CD4-positive, CD25-positive, alpha-beta regulatory T cell (primary cell): ENCODE measurements around the gene KLF11. TPM values are rescaled to one million over a fixed set of nuclear protein-coding genes. Genes with fewer than 3 reads are reported as not detected.
A peak's percentile ranks its signal among the peaks of the same experiment; 100 is the strongest.

Experiments used
- ATAC-seq, 2 donors: fragments of 150-1000 bp; cut with Tn5 transposase; one replicate each; pipeline ENCODE4 v1.10.0; 2021; ENCODE audit warnings: low read depth in 2 of 2, moderate number of reproducible peaks in 2 of 2, moderate library complexity in 1 of 2
- DNase-seq, 3 donors: peaks; one replicate each; pipeline versions ENCODE4 v3.0.0 to v3.0.0-alpha.2; 2012 to 2022; ENCODE audit warnings: mixed read lengths in 1 of 3
- H3K27ac ChIP-seq: one replicate; pipeline ENCODE4 v1.7.0; 2013; ENCODE audit warnings: mild to moderate bottlenecking, low read length; ENCODE audit not compliant: insufficient read depth, poor library complexity, severe bottlenecking
- H3K27me3 ChIP-seq: one replicate; pipeline ENCODE4 v1.7.0; 2013; ENCODE audit warnings: low read length; ENCODE audit not compliant: control insufficient read depth, insufficient read depth
- H3K36me3 ChIP-seq: one replicate; pipeline ENCODE4 v1.7.0; 2013; ENCODE audit warnings: mild to moderate bottlenecking, low read length, moderate library complexity; ENCODE audit not compliant: control insufficient read depth, insufficient read depth
- H3K4me1 ChIP-seq: 2 replicates; pipeline ENCODE4 v1.7.0; 2013; ENCODE audit warnings: mild to moderate bottlenecking, low read length; ENCODE audit not compliant: insufficient read depth, control insufficient read depth, poor library complexity, severe bottlenecking
- H3K4me3 ChIP-seq: one replicate; pipeline ENCODE4 v1.7.0; 2013; ENCODE audit warnings: low read depth, mild to moderate bottlenecking, low read length, moderate library complexity
- H3K9me3 ChIP-seq, 2 experiments: 1 replicate in 1 of 2; 2 replicates in 1 of 2; pipeline ENCODE4 v1.7.0; 2013; ENCODE audit warnings: low read length in 2 of 2, mild to moderate bottlenecking in 1 of 2, moderate library complexity in 1 of 2; ENCODE audit not compliant: control insufficient read depth in 2 of 2
- H3K27ac Mint-ChIP-seq, 3 donors: one replicate each; pipeline ENCODE4 v1.8.0; 2020 to 2022; ENCODE audit warnings: mild to moderate bottlenecking in 3 of 3, mixed read lengths in 3 of 3, moderate library complexity in 2 of 3
- H3K27me3 Mint-ChIP-seq: one replicate; pipeline ENCODE4 v1.8.0; 2022; ENCODE audit warnings: mild to moderate bottlenecking, mixed read lengths
- H3K36me3 Mint-ChIP-seq: one replicate; pipeline ENCODE4 v1.8.0; 2020; ENCODE audit warnings: mixed read lengths
- H3K4me1 Mint-ChIP-seq, 4 donors: one replicate each; pipeline ENCODE4 v1.8.0; 2020 to 2022; ENCODE audit warnings: mixed read lengths in 4 of 4, mild to moderate bottlenecking in 1 of 4
- H3K4me3 Mint-ChIP-seq, 4 donors: one replicate each; pipeline ENCODE4 v1.8.0; 2020 to 2022; ENCODE audit warnings: mild to moderate bottlenecking in 4 of 4, mixed read lengths in 4 of 4, moderate library complexity in 3 of 4
- H3K9me3 Mint-ChIP-seq, 7 donors: one replicate each; pipeline ENCODE4 v1.8.0; 2020 to 2022; ENCODE audit warnings: mixed read lengths in 7 of 7, mild to moderate bottlenecking in 3 of 7, moderate library complexity in 2 of 7
- polyA plus RNA-seq, 4 donors: library from polyadenylated mRNA; unstranded; fragments of 300-500 nt; fragmentation: Illumina TruSeq; gene quantifications; one replicate each; pipeline ENCODE4 v1.2.3, GENCODE V29; 2021
- total RNA-seq: library from RNA; stranded (reverse); gene quantifications from one replicate; pipeline ENCODE4 v1.2.3, GENCODE V29; 2022

The KLF11 gene
- total and polyA plus RNA-seq, 5 donors from 2014 or later, result 5.9 to 38.9 (median 11.8) TPM

DNA sequence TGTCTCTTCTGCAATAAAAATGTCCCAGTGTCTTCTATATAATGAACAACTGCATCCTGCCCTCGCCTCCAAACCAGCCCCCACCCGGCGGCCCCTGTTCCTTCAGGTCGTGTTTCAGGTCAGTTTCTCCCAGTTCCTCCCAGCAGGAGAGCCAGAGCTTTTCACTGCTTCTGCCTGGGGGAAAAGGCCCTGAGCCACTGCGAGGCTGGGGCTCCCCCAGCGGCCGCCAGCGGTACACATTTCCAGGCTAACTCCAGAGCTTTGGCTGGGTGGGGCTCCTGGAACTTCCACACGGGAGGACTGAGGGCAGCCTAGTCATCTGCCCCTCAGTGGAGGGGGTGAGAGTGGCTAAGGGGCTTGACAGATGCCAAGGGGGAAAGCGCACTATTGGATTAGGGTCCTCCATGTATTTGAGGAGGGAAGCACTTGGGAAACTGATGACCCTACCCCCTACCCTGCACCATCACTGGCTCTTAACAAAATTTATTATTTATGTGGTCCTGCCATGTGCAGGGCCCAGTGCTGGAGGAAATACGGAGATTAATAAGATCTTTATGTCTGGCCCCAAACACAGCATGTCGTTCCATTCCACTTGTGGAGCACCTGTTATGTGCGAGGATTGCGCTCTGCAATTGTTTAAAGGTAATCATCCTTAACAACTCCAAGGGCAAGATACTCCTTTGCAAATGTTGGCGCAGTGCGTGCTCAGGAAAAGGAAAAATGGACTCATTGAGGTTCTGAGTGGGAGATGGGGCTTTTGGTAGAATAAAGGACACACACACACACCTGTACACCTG lies 54.2 kb downstream of the KLF11 start:
- ATAC-seq (peak; percentile 50 to 53), DNase-seq (no peak)
- no peak overlapping the region for H3K4me3 Mint-ChIP-seq
- peaks cover 3% of the 10 kb centered on the region for H3K36me3 Mint-ChIP-seq
- no peaks in the 10 kb centered on the region for H3K36me3 ChIP-seq
- peaks cover 0 to 2% of the 10 kb centered on the region in 2 experiments for H3K9me3 ChIP-seq
- H3K27ac ChIP-seq, result no peak overlapping the region
- no peaks in the 10 kb centered on the region for H3K4me1 ChIP-seq
- H3K27ac Mint-ChIP-seq, result no peak overlapping the region
- H3K9me3 Mint-ChIP-seq, result peaks cover 0 to 1% (median 0%) of the 10 kb centered on the region in 7 donors
- H3K27me3 ChIP-seq, result peaks cover 11% of the 10 kb centered on the region
- H3K27me3 Mint-ChIP-seq, result peaks cover 23% of the 10 kb centered on the region
- no peaks in the 10 kb centered on the region for H3K4me1 Mint-ChIP-seq
- H3K4me3 ChIP-seq, result no peak overlapping the region

DNA sequence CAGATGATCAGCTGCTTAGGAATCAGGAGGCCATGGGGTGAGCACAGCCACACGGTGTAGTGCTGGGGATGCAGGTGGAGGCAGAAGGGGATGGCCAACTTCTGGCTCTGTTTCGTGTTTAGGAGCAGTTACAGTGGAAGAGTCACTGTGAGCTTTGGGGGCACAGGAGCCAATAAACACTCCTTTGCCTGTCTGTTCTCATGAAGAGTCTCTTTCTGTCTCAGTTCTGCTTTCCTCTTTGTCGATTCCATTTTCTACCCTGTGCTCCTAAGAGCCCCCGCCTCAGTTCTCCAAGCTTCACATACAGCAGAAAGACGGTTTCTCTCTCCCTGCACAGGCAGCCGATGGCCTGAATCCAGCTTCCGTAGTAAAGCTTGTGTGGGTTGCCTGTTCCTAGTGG lies 58.1 kb downstream of the KLF11 start:
- no peak for ATAC-seq
- Histone ChIP-seq H3K4me3 (no peak overlapping the region), H3K27me3 (no peaks in the 10 kb centered on the region), H3K4me1 (no peaks in the 10 kb centered on the region), H3K9me3 (no peaks in the 10 kb centered on the region), H3K27ac (no peak overlapping the region), H3K36me3 (no peaks in the 10 kb centered on the region)
- H3K9me3 Mint-ChIP-seq, result peaks cover 0 to 3% (median 0%) of the 10 kb centered on the region in 7 donors
- H3K27ac Mint-ChIP-seq, result no peak overlapping the region
- no peaks in the 10 kb centered on the region for H3K27me3 Mint-ChIP-seq
- DNase-seq, result no peak
- H3K4me1 Mint-ChIP-seq, result peaks cover 0 to 4% (median 0%) of the 10 kb centered on the region in 4 donors
- H3K36me3 Mint-ChIP-seq, result peaks cover 3% of the 10 kb centered on the region
- no peak overlapping the region for H3K4me3 Mint-ChIP-seq

DNA sequence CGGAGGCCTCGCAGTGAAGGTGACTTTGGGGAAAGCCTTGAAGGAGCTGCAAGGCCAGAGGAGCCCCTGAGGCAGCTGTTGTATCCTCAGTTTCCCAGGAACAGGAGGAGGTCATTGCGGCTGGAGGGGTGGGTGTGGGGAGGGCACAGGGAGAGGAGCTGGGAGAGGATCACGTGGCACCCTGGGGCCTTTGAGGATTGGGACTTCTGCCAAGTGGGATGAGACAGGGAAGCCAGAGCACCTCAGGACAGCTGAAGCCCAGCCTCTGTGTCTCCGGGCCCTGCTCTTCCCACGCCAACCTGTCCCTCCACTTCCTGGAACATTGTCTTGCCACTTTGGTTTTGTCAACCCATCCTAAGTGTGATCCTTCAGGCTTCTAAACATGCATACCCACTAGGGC lies 59.8 kb downstream of the KLF11 start:
- H3K27ac ChIP-seq, result no peak overlapping the region
- ATAC-seq, result no peak
- Mint-ChIP-seq H3K36me3 (peaks cover 3% of the 10 kb centered on the region), H3K4me1 (peaks cover 0 to 4% (median 0%) of the 10 kb centered on the region in 4 donors), H3K9me3 (peaks cover 0 to 8% (median 3%) of the 10 kb centered on the region in 7 donors), H3K4me3 (no peak overlapping the region), H3K27ac (no peak overlapping the region), H3K27me3 (no peaks in the 10 kb centered on the region)
- no peaks in the 10 kb centered on the region for H3K36me3 ChIP-seq
- H3K27me3 ChIP-seq, result no peaks in the 10 kb centered on the region
- H3K4me3 ChIP-seq, result no peak overlapping the region
- no peak for DNase-seq
- H3K9me3 ChIP-seq, result no peaks in the 10 kb centered on the region
- H3K4me1 ChIP-seq, result no peaks in the 10 kb centered on the region

Other genes with a start within 250 kb of the KLF11 start
- gene TAF1B, start 200.1 kb upstream of the KLF11 start, total RNA-seq, result 23.9 TPM
- 10 to 100 TPM in 3 of 4 donors, 1 to 10 TPM in 1; 9.1 to 13.9 (median 11.0) TPM for gene TAF1B, start 200.1 kb upstream of the KLF11 start, polyA plus RNA-seq
- gene GRHL1, start 91.9 kb upstream of the KLF11 start, total RNA-seq, result 1.8 TPM
- gene GRHL1, start 91.9 kb upstream of the KLF11 start, polyA plus RNA-seq, result under 1 TPM in 3 of 4 donors, not detected in 1; 0.06 to 0.37 (median 0.11) TPM
- gene CYS1, start 36.9 kb downstream of the KLF11 start, total RNA-seq, result not detected
- not detected for gene CYS1, start 36.9 kb downstream of the KLF11 start, polyA plus RNA-seq
- gene RRM2, start 79.2 kb downstream of the KLF11 start, total RNA-seq, result 7.9 TPM
- gene RRM2, start 79.2 kb downstream of the KLF11 start, polyA plus RNA-seq, result 10 to 100 TPM in 2 of 4 donors, 1 to 10 TPM in 2; 7.9 to 25.8 (median 16.7) TPM